Suprapubic skin (tissue), 4 donors: ENCODE results near the gene CDON. TPM values are rescaled to one million over a fixed set of nuclear protein-coding genes. Genes with fewer than 3 reads are reported as not detected.

ENCODE experiments used
- DNase-seq, 2 donors: peaks; one replicate each; pipeline ENCODE4 v3.0.0-alpha.2; 2019; ENCODE audit warnings: low spot score in 2 of 2
- H3K27ac ChIP-seq: fragments of 200-600 bp; sonication (generic); one replicate; pipeline ENCODE4 v1.5.1; 2019
- H3K27me3 ChIP-seq: fragments of 200-600 bp; sonication (generic); one replicate; pipeline ENCODE4 v1.5.1; 2019
- H3K36me3 ChIP-seq: fragments of 200-600 bp; sonication (generic); one replicate; pipeline ENCODE4 v1.5.1; 2019
- H3K4me1 ChIP-seq: fragments of 200-600 bp; sonication (generic); one replicate; pipeline ENCODE4 v1.5.1; 2019
- H3K4me3 ChIP-seq: fragments of 200-600 bp; sonication (generic); one replicate; pipeline ENCODE4 v1.5.1; 2019; ENCODE audit warnings: mild to moderate bottlenecking
- H3K9me3 ChIP-seq: fragments of 200-600 bp; sonication (generic); one replicate; pipeline ENCODE4 v1.5.1; 2019
- CTCF ChIP-seq, 2 donors: fragments of 200-600 bp in 1 of 2; fragments of 450-650 bp in 1 of 2; sonication (generic) in 1 of 2; IDR thresholded peaks; one replicate each; pipeline ENCODE4 v1.5.1; 2016 to 2019; ENCODE audit warnings: antibody characterized with exemption in 2 of 2, mild to moderate bottlenecking in 1 of 2, moderate library complexity in 1 of 2
- EP300 ChIP-seq: sonication (generic); formaldehyde crosslinking; IDR thresholded peaks from one replicate; pipeline ENCODE4 v1.6.1; 2017; ENCODE audit warnings: antibody characterized with exemption
- POLR2A ChIP-seq, 2 donors: fragments of 450-650 bp; IDR thresholded peaks; one replicate each; pipeline ENCODE4 v1.6.1; 2017; ENCODE audit warnings: antibody characterized with exemption in 2 of 2, mild to moderate bottlenecking in 2 of 2, moderate library complexity in 2 of 2
- POLR2AphosphoS5 ChIP-seq, 3 donors: sonication (generic); formaldehyde crosslinking; IDR thresholded peaks; one replicate each; pipeline ENCODE4 v1.6.1; 2017; ENCODE audit warnings: antibody characterized with exemption in 3 of 3
- WGBS: methylation state at CpG from one replicate; pipeline ENCODE4 v1.1.5; 2018; 5-methylcytosine and 5-hydroxymethylcytosine counted together
- total RNA-seq, 4 donors: library from RNA; depleted of rRNA; stranded (reverse); fragments of >200 nt; gene quantifications; one replicate each; pipeline ENCODE4 v1.1.0, GENCODE V29; 2016

The CDON gene
- total RNA-seq, 4 donors from 2014 or later, result 27.6 to 67.4 (median 43.1) TPM

- Histone ChIP-seq H3K27ac (no peak overlapping the region), H3K4me1 (peaks cover 13% of the 10 kb centered on the region), H3K36me3 (no peaks in the 10 kb centered on the region), H3K27me3 (no peaks in the 10 kb centered on the region), H3K9me3 (no peaks in the 10 kb centered on the region), H3K4me3 (no peak overlapping the region)
- TF ChIP-seq POLR2AphosphoS5 (IDR thresholded peaks at IDR 0.05) (no peak), POLR2A (IDR thresholded peaks at IDR 0.05) (no peak)
- WGBS, result 93% methylated on average over 12 of the region's 12 CpGs
- peak in 1 of 2 donors; percentile 40 for DNase-seq
Measured at GRCh38 chr11:125942771-125943428, 119.8 kb downstream of the CDON start.

GRCh38 chr11:125941619-125942611, 120.8 kb downstream of the CDON start:
- peak in 1 of 2 donors; percentile 63 for DNase-seq

GRCh38 chr11:125941267-125941618, 121.4 kb downstream of the CDON start:
- no peaks in the 10 kb centered on the region for H3K9me3 ChIP-seq

More at GRCh38 chr11:125941619-125942611, 120.8 kb downstream of the CDON start:
- H3K4me1 ChIP-seq, result peaks cover 13% of the 10 kb centered on the region
- H3K4me3 ChIP-seq, result no peak overlapping the region
- no peak for TF ChIP-seq POLR2AphosphoS5 (IDR thresholded peaks at IDR 0.05)
- no peak for TF ChIP-seq POLR2A (IDR thresholded peaks at IDR 0.05)
- no peak for TF ChIP-seq EP300
- TF ChIP-seq CTCF (IDR thresholded peaks at IDR 0.05), result peak in 1 of 2 donors; percentile 72
- no peaks in the 10 kb centered on the region for H3K27me3 ChIP-seq
- 41% methylated on average over 13 of the region's 20 CpGs for WGBS
- H3K36me3 ChIP-seq, result no peaks in the 10 kb centered on the region
- no peak overlapping the region for H3K27ac ChIP-seq
- H3K9me3 ChIP-seq, result no peaks in the 10 kb centered on the region

GRCh38 chr11:125940145-125940544, 122.5 kb downstream of the CDON start:
- no peaks in the 10 kb centered on the region for H3K9me3 ChIP-seq
- WGBS, result 94% methylated on average over 4 of the region's 4 CpGs
- TF ChIP-seq EP300 (no peak), CTCF (IDR thresholded peaks at IDR 0.05) (no peak), POLR2AphosphoS5 (IDR thresholded peaks at IDR 0.05) (no peak)
- H3K27me3 ChIP-seq, result no peaks in the 10 kb centered on the region
- peak in 1 of 2 donors; percentile 26 for DNase-seq
- H3K4me3 ChIP-seq, result no peak overlapping the region
- H3K27ac ChIP-seq, result no peak overlapping the region
- peaks cover 16% of the 10 kb centered on the region for H3K4me1 ChIP-seq
- H3K36me3 ChIP-seq, result no peaks in the 10 kb centered on the region

More at GRCh38 chr11:125941267-125941618, 121.4 kb downstream of the CDON start:
- H3K36me3 ChIP-seq, result no peaks in the 10 kb centered on the region
- H3K4me3 ChIP-seq, result no peak overlapping the region
- peaks cover 13% of the 10 kb centered on the region for H3K4me1 ChIP-seq
- no peak for DNase-seq
- no peaks in the 10 kb centered on the region for H3K27me3 ChIP-seq
- no peak overlapping the region for H3K27ac ChIP-seq
- no peak for TF ChIP-seq EP300
- TF ChIP-seq CTCF (IDR thresholded peaks at IDR 0.05), result no peak
- TF ChIP-seq POLR2A (IDR thresholded peaks at IDR 0.05), result no peak
- TF ChIP-seq POLR2AphosphoS5 (IDR thresholded peaks at IDR 0.05), result no peak
- WGBS, result 75% methylated on average over 4 of the region's 4 CpGs

DNA sequence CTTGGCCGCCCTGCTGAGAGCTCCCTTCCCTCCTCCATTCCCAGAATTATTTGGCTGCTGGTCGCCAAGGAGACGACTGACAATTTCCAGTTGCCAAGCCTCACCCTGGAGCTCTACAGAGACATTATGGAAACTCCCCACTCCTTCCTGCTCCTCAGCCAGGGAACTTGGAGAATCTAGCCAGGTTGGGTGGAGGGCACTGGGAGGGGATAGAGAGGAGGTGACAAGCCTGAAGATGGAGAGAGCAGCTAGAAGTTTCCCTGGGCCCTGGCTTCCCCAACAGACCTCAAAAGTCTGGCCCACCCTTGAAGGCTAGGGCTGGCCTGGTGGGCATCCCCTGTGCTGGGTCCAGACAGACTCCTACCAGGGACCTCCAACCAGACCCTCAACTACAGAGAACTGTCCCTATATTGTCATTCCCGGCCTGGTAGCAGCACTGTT, 123.6 kb downstream of the CDON start:
- H3K27ac ChIP-seq, result no peak overlapping the region
- peak in 1 of 2 donors; percentile 51 for DNase-seq
- WGBS, result 14% methylated on average over 3 of the region's 4 CpGs
- H3K4me1 ChIP-seq, result peaks cover 16% of the 10 kb centered on the region
- TF ChIP-seq POLR2A (IDR thresholded peaks at IDR 0.05), result no peak
- TF ChIP-seq POLR2AphosphoS5 (IDR thresholded peaks at IDR 0.05), result no peak
- TF ChIP-seq EP300, result no peak
- no peak for TF ChIP-seq CTCF (IDR thresholded peaks at IDR 0.05)
- H3K36me3 ChIP-seq, result no peaks in the 10 kb centered on the region
- no peak overlapping the region for H3K4me3 ChIP-seq
- no peaks in the 10 kb centered on the region for H3K27me3 ChIP-seq
- H3K9me3 ChIP-seq, result no peaks in the 10 kb centered on the region
